DND-41 (cell line): Measurements from ENCODE around the gene TMX4.

Source experiments
- EZH2 ChIP-seq: IDR thresholded peaks from 3 replicates; pipeline ENCODE4 v1.6.1; 2012; ENCODE audit warnings: borderline replicate concordance, low read depth, mild to moderate bottlenecking, moderate library complexity, low read length, inconsistent platforms; ENCODE audit not compliant: severe bottlenecking
- TF ChIP-seq, protein P1 (sequence below): IDR thresholded peaks from 2 replicates; pipeline ENCODE4 v1.5.1; 2012; ENCODE audit warnings: borderline replicate concordance, low read length, moderate library complexity, mild to moderate bottlenecking; ENCODE audit not compliant: poor library complexity, severe bottlenecking; ENCODE audit errors: extremely low read depth

- TF ChIP-seq, protein P1, sequence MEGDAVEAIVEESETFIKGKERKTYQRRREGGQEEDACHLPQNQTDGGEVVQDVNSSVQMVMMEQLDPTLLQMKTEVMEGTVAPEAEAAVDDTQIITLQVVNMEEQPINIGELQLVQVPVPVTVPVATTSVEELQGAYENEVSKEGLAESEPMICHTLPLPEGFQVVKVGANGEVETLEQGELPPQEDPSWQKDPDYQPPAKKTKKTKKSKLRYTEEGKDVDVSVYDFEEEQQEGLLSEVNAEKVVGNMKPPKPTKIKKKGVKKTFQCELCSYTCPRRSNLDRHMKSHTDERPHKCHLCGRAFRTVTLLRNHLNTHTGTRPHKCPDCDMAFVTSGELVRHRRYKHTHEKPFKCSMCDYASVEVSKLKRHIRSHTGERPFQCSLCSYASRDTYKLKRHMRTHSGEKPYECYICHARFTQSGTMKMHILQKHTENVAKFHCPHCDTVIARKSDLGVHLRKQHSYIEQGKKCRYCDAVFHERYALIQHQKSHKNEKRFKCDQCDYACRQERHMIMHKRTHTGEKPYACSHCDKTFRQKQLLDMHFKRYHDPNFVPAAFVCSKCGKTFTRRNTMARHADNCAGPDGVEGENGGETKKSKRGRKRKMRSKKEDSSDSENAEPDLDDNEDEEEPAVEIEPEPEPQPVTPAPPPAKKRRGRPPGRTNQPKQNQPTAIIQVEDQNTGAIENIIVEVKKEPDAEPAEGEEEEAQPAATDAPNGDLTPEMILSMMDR = no peak
- TF ChIP-seq EZH2 = no peak
Observed at GRCh38 chr20:7994809-7995208, 24.8 kb downstream of the TMX4 start.
